HCT116 (cell line): ENCODE data around the gene SLC8A1. TPM values are rescaled to one million over a fixed set of nuclear protein-coding genes. Genes with fewer than 3 reads are reported as not detected.

Source experiments
- ATAC-seq: fragments of 200-7000 bp; cut with Tn5 transposase; 2 replicates; pipeline ENCODE4 v1.9.1; 2020; ENCODE audit warnings: mild to moderate bottlenecking, moderate library complexity
- BruUV-seq: library from RNA; stranded (reverse); fragments of 400-500 nt; replicated peaks from 2 replicates; lab custom pipeline; 2021; lab: Mats Ljungman, UMichigan
- CTCF ChIA-PET: fragments of 300-600 bp; sonication (Branson Sonifier 250); formaldehyde crosslinking; loops from one replicate; lab custom pipeline; 2021; ENCODE audit warnings: antibody characterized with exemption; lab: Charles Lee
- POLR2A ChIA-PET: fragments of 300-600, 350-600 bp; sonication (Branson Sonifier 250); formaldehyde crosslinking; loops from one replicate; lab custom pipeline; 2021; ENCODE audit warnings: antibody characterized with exemption; lab: Charles Lee
- RAD21 ChIA-PET, 2 experiments: fragments of 300-600 bp; sonication (Branson Sonifier 250); formaldehyde crosslinking; loops; one replicate each; lab custom pipeline; 2023; ENCODE audit warnings: low total read pairs in 2 of 2; ENCODE audit not compliant: uncharacterized antibody in 2 of 2, unreplicated experiment in 2 of 2, low non-redundant PET in 1 of 2; lab: Charles Lee
- DNase-seq: peaks from one replicate; pipeline ENCODE4 v3.0.0-alpha.2; 2010; ENCODE audit warnings: low read depth, low spot score
- H2AFZ ChIP-seq: fragments of 200-600 bp; shearing (Covaris generic), sonication (generic); 2 replicates; pipeline ENCODE4 v1.6.1; 2017; ENCODE audit warnings: low read depth, mixed run types, mixed read lengths, antibody characterized with exemption, low read length; ENCODE audit not compliant: poor library complexity, severe bottlenecking
- H3K27ac ChIP-seq: 2 replicates; pipeline ENCODE4 v1.5.1; 2012; ENCODE audit warnings: low read depth, low read length
- H3K27me3 ChIP-seq: fragments of 200-600 bp; sonication (generic); 2 replicates; pipeline ENCODE4 v1.6.1; 2016; ENCODE audit warnings: mixed run types, low read length, mixed read lengths; ENCODE audit not compliant: insufficient read depth
- H3K36me3 ChIP-seq, 2 experiments: fragments of 200-500 bp in 1 of 2; fragments of 200-600 bp in 1 of 2; sonication (Bioruptor generic) in 1 of 2; sonication (generic) in 1 of 2; 2 replicates each; pipeline versions ENCODE4 v1.5.1 to v1.6.1; 2014 to 2016; ENCODE audit warnings: low read length in 2 of 2, inconsistent platforms in 1 of 2, mixed read lengths in 1 of 2, mixed run types in 1 of 2; ENCODE audit not compliant: insufficient read depth in 2 of 2, control insufficient read depth in 1 of 2
- H3K4me1 ChIP-seq, 2 experiments: fragments of 200-600 bp in 1 of 2; sonication (generic) in 1 of 2; 2 replicates each; pipeline versions ENCODE4 v1.5.1 to v1.6.1; 2012 to 2017; ENCODE audit warnings: low read length in 2 of 2, inconsistent platforms in 1 of 2, mild to moderate bottlenecking in 1 of 2, mixed read lengths in 1 of 2, mixed run types in 1 of 2, moderate library complexity in 1 of 2; ENCODE audit not compliant: insufficient read depth in 2 of 2, control insufficient read depth in 1 of 2
- H3K4me2 ChIP-seq: fragments of 200-600 bp; sonication (generic); 2 replicates; pipeline ENCODE4 v1.6.1; 2017; ENCODE audit warnings: mixed run types, low read length, mixed read lengths
- H3K4me3 ChIP-seq, 2 experiments: fragments of 200-600 bp in 1 of 2; sonication (generic) in 1 of 2; replicated peaks in 1 of 2; 2 replicates each; pipeline ENCODE4 v1.5.1; 2011 to 2016; ENCODE audit warnings: low read length in 2 of 2, control low read depth in 1 of 2, low read depth in 1 of 2, mild to moderate bottlenecking in 1 of 2, mixed read lengths in 1 of 2, mixed run types in 1 of 2
- H3K79me2 ChIP-seq: fragments of 200-600 bp; sonication (generic); 2 replicates; pipeline ENCODE4 v1.6.1; 2017; ENCODE audit warnings: mild to moderate bottlenecking, mixed run types, low read length, moderate library complexity, mixed read lengths; ENCODE audit not compliant: insufficient read depth
- H3K9ac ChIP-seq: fragments of 200-600 bp; sonication (generic); 2 replicates; pipeline ENCODE4 v1.6.1; 2016; ENCODE audit warnings: low read length, mixed read lengths
- H3K9me2 ChIP-seq: fragments of 200-600 bp; sonication (generic), shearing (Covaris generic); 2 replicates; pipeline ENCODE4 v1.6.1; 2017; ENCODE audit warnings: mixed run types, mild to moderate bottlenecking, moderate library complexity; ENCODE audit not compliant: insufficient read depth
- H3K9me3 ChIP-seq, 2 experiments: fragments of 200-500 bp in 1 of 2; fragments of 200-600 bp in 1 of 2; sonication (Bioruptor generic) in 1 of 2; sonication (generic) in 1 of 2; 2 replicates each; pipeline ENCODE4 v1.6.1; 2014 to 2017; ENCODE audit warnings: low read length in 2 of 2, mixed read lengths in 2 of 2, inconsistent platforms in 1 of 2, low read depth in 1 of 2, mild to moderate bottlenecking in 1 of 2, mixed run types in 1 of 2, moderate library complexity in 1 of 2; ENCODE audit not compliant: control insufficient read depth in 1 of 2, insufficient read depth in 1 of 2
- H4K20me1 ChIP-seq: fragments of 200-600 bp; sonication (generic), shearing (Covaris generic); 2 replicates; pipeline ENCODE4 v1.6.1; 2017; ENCODE audit warnings: mixed run types, mild to moderate bottlenecking, moderate library complexity; ENCODE audit not compliant: insufficient read depth
- EGR1 ChIP-seq: IDR thresholded peaks from 2 replicates; pipeline ENCODE4 v1.6.1; 2012; ENCODE audit warnings: low read depth
- EZH2 ChIP-seq: fragments of 200-600 bp; sonication (generic); IDR thresholded peaks from 2 replicates; pipeline ENCODE4 v1.6.1; 2017; ENCODE audit warnings: antibody characterized with exemption, mixed run types
- EZH2phosphoT487 ChIP-seq: fragments of 200-600 bp; IDR thresholded peaks from 2 replicates; pipeline ENCODE4 v1.6.1; 2018; ENCODE audit warnings: antibody characterized with exemption, borderline replicate concordance
- FOSL1 ChIP-seq: IDR thresholded peaks from 2 replicates; pipeline ENCODE4 v1.6.1; 2012; ENCODE audit warnings: low read depth
- JUND ChIP-seq: IDR thresholded peaks from 2 replicates; pipeline ENCODE4 v1.6.1; 2012
- POLR2AphosphoS5 ChIP-seq: IDR thresholded peaks from 2 replicates; pipeline ENCODE4 v1.6.1; 2011; ENCODE audit warnings: mild to moderate bottlenecking, low read depth, low read length, moderate library complexity
- SRF ChIP-seq: IDR thresholded peaks from 2 replicates; pipeline ENCODE4 v1.6.1; 2012; ENCODE audit warnings: low read depth
- TCF7L2 ChIP-seq: IDR thresholded peaks from 2 replicates; pipeline ENCODE4 v1.7.0; 2011; ENCODE audit warnings: borderline replicate concordance, inconsistent platforms; ENCODE audit not compliant: insufficient read depth, insufficient read length; ENCODE audit errors: extremely low read depth
- YY1 ChIP-seq: IDR thresholded peaks from 2 replicates; pipeline ENCODE4 v1.6.1; 2011; ENCODE audit warnings: low read length, low read depth, moderate library complexity, mild to moderate bottlenecking; ENCODE audit not compliant: insufficient replicate concordance; ENCODE audit errors: extremely low read depth
- ZNF274 ChIP-seq: fragments of 200-500 bp; sonication (Bioruptor generic); IDR thresholded peaks from 2 replicates; pipeline ENCODE4 v1.6.1; 2014; ENCODE audit warnings: mild to moderate bottlenecking, low read depth, low read length, inconsistent platforms
- intact Hi-C: fragments of 100-400 bp; cut with micrococcal nuclease; formaldehyde crosslinking; loops from 2 replicates; pipeline ENCODE4 v1.10.0; 2022
- total RNA-seq: library from RNA; stranded (reverse); gene quantifications from one replicate; pipeline ENCODE4 v1.2.1, GENCODE V29; 2021; ENCODE audit not compliant: unreplicated experiment
- TF ChIP-seq, protein P1 (sequence below): IDR thresholded peaks from 2 replicates; pipeline ENCODE4 v1.6.1; 2011; ENCODE audit warnings: mild to moderate bottlenecking, low read length, moderate library complexity; ENCODE audit not compliant: insufficient replicate concordance; ENCODE audit errors: extremely low read depth
- TF ChIP-seq, protein P2 (sequence below): IDR thresholded peaks from 2 replicates; pipeline ENCODE4 v1.6.1; 2012
- TF ChIP-seq, protein P3 (sequence below): IDR thresholded peaks from 2 replicates; pipeline ENCODE4 v1.6.1; 2012; ENCODE audit warnings: low read depth

Gene SLC8A1
- total RNA-seq, 1 experiment from 2014 or later: 0.07 TPM

DNA sequence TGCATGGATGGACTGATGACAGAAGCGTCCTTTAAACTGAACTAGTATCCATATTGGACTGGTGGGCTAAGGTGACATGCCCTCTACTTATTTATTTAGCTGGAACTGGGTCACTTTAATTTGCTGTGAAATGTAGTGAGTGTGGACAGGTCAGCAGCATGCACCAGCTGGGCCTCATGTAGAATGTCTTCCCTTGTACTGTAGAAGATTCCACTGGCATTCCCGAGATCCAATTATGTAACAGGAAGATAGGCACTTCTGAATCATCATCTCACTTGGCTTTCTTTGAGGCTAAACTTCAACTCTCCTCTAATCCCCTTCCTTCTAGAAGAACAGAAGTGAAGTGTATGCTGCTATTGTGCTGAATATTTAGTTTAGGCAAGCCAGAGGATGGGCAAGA, 296.2 kb downstream of the SLC8A1 start:
- Histone ChIP-seq H3K36me3 (no peaks in the 10 kb centered on the region), H3K79me2 (no peaks in the 10 kb centered on the region), H3K9me2 (no peaks in the 10 kb centered on the region), H3K4me2 (no peak overlapping the region)
- ChIA-PET RAD21 (no interaction called here), CTCF (no interaction called here)
- BruUV-seq: no TSS peak
- TF ChIP-seq, protein P1, sequence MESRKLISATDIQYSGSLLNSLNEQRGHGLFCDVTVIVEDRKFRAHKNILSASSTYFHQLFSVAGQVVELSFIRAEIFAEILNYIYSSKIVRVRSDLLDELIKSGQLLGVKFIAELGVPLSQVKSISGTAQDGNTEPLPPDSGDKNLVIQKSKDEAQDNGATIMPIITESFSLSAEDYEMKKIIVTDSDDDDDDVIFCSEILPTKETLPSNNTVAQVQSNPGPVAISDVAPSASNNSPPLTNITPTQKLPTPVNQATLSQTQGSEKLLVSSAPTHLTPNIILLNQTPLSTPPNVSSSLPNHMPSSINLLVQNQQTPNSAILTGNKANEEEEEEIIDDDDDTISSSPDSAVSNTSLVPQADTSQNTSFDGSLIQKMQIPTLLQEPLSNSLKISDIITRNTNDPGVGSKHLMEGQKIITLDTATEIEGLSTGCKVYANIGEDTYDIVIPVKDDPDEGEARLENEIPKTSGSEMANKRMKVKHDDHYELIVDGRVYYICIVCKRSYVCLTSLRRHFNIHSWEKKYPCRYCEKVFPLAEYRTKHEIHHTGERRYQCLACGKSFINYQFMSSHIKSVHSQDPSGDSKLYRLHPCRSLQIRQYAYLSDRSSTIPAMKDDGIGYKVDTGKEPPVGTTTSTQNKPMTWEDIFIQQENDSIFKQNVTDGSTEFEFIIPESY: no peak
- no peak for TF ChIP-seq TCF7L2
- no peak for TF ChIP-seq FOSL1
- TF ChIP-seq, protein P2, sequence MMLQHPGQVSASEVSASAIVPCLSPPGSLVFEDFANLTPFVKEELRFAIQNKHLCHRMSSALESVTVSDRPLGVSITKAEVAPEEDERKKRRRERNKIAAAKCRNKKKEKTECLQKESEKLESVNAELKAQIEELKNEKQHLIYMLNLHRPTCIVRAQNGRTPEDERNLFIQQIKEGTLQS: no peak
- no peak for TF ChIP-seq EZH2phosphoT487
- no peak for TF ChIP-seq JUND
- no peak for TF ChIP-seq EZH2
- TF ChIP-seq, protein P3, sequence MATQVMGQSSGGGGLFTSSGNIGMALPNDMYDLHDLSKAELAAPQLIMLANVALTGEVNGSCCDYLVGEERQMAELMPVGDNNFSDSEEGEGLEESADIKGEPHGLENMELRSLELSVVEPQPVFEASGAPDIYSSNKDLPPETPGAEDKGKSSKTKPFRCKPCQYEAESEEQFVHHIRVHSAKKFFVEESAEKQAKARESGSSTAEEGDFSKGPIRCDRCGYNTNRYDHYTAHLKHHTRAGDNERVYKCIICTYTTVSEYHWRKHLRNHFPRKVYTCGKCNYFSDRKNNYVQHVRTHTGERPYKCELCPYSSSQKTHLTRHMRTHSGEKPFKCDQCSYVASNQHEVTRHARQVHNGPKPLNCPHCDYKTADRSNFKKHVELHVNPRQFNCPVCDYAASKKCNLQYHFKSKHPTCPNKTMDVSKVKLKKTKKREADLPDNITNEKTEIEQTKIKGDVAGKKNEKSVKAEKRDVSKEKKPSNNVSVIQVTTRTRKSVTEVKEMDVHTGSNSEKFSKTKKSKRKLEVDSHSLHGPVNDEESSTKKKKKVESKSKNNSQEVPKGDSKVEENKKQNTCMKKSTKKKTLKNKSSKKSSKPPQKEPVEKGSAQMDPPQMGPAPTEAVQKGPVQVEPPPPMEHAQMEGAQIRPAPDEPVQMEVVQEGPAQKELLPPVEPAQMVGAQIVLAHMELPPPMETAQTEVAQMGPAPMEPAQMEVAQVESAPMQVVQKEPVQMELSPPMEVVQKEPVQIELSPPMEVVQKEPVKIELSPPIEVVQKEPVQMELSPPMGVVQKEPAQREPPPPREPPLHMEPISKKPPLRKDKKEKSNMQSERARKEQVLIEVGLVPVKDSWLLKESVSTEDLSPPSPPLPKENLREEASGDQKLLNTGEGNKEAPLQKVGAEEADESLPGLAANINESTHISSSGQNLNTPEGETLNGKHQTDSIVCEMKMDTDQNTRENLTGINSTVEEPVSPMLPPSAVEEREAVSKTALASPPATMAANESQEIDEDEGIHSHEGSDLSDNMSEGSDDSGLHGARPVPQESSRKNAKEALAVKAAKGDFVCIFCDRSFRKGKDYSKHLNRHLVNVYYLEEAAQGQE: no peak
- TF ChIP-seq SRF: no peak
- TF ChIP-seq ZNF274: no peak
- TF ChIP-seq EGR1: no peak
- TF ChIP-seq POLR2AphosphoS5: no peak
- TF ChIP-seq YY1: no peak
- TF ChIP-seq, all 23 proteins: peak for 0
- POLR2A ChIA-PET: no interaction called here
- H3K9me3 ChIP-seq: no peaks in the 10 kb centered on the region
- no peak overlapping the region for H3K9ac ChIP-seq
- no peak overlapping the region for H3K27ac ChIP-seq
- H2AFZ ChIP-seq: no peak overlapping the region
- ATAC-seq (no peak), DNase-seq (no peak)
- peaks cover 9% of the 10 kb centered on the region; the same call in 1 of the 2 replicates for H3K27me3 ChIP-seq
- no peaks in the 10 kb centered on the region for H3K4me1 ChIP-seq
- intact Hi-C loops: no loop called here
- H4K20me1 ChIP-seq: no peaks in the 10 kb centered on the region
- H3K4me3 ChIP-seq: no peak overlapping the region
